ENCODE data around the gene TNMD. TPM values are rescaled to one million over a fixed set of nuclear protein-coding genes. Genes with fewer than 3 reads are reported as not detected.
"Not testable (repeated sequence)": the region's sequence is repeated elsewhere in the genome, so short reads cannot be mapped to it uniquely, and the experiment has no call there.

Gene TNMD
- total RNA-seq: 1 to 10 TPM in 2 of 4 donors, under 1 TPM in 2; 0.84 to 1.8 (median 0.99) TPM

DNA sequence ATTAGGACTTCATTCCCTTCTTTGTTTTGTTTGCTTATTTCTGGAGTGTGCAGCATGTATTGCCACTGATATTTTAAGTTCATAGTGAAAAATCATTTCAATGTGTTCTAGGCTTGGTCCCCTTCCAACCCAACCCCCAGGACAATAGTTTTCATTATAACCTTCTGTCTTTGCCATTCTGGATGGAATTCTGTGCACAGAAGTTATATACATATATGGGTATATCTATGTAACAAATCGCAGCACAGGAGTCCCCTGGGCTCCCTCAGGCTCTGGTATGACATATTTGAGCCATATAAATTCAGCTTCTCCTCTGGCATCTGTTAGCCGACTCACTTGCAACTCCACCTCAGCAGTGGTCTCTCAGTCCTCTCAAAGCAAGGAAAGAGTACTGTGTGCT lies at the start of gene TNMD:
TNMD (plus strand) TSS at position 326 of the 400 bp plus-strand sequence. CDS start 83 bp downstream, outside the sequence.
- 49 to 50% methylated on average over 2 of the region's 2 CpGs for WGBS, 2 donors
- TF ChIP-seq POLR2A (IDR thresholded peaks at IDR 0.05) (no peak), CTCF (IDR thresholded peaks at IDR 0.05) (no peak)
- H3K4me3 ChIP-seq (ENCODE audit: low read depth, poor library complexity, severe bottlenecking): no peak within 1 kb of the TSS
- intact Hi-C loops (cut with DNase I; ENCODE audit: low total_unique reads): no loop called here
- DNase-seq (ENCODE audit: low spot score in 2 of 2): no peak

DNA sequence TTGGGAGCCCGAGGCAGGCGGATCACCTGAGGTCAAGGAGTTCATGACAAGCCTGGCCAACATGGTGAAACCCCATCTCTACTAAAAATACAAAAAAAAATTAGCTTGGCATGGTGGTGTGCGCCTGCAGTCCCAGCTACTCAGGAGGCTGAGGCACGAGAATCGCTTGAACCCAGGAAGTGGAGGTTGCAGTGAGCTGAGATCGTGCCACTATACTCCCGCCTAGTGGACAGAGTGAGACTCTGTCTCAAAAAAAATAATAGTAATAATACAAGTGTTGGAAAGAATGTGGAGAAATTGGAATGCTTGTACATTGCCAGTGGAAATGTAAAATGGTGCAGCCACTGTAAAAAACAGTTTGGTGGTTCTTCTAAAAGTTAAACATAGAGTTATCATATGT lies 19.2 kb upstream of the TNMD start:
- WGBS, 2 donors: 77 to 96% methylated on average over 7 of the region's 7 CpGs
- intact Hi-C loops (cut with DNase I; ENCODE audit: low total_unique reads); H3K4me3 ChIP-seq (ENCODE audit: low read depth, poor library complexity, severe bottlenecking); DNase-seq (ENCODE audit: low spot score in 2 of 2): not testable (repeated sequence)

- WGBS, 2 donors: 51 to 69% methylated on average over 2 of the region's 2 CpGs
- intact Hi-C loops (cut with DNase I; ENCODE audit: low total_unique reads): no loop called here
Measured at GRCh38 chrX:100586747-100587146, 2.0 kb downstream of the TNMD start.

DNA sequence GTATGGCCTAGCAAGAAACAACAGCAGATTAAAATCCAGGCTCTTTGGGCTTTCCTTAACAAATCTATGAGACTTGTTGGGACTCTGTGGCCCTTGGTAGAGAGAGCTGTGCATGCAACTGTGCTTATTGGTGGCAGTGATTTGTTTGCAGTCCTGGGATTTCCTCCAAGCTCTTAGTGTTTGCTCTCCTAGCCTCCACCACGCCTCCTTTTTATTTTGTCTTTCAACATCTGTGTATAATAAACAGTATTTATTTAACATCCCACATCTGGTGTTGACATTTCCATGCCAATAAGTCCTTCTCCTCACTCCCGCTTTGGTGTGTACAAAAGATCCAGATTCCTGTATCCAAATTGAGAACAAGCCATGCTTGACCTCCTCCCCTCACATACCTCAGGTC lies 3.1 kb downstream of the TNMD start:
- 42 to 46% methylated on average over 2 of the region's 2 CpGs for WGBS, 2 donors
- no peak for DNase-seq (ENCODE audit: low spot score in 2 of 2)
- no peak for TF ChIP-seq POLR2A (IDR thresholded peaks at IDR 0.05)
- no peak for TF ChIP-seq CTCF (IDR thresholded peaks at IDR 0.05)
- H3K4me3 ChIP-seq (ENCODE audit: low read depth, poor library complexity, severe bottlenecking): no peak overlapping the region
- intact Hi-C loops (cut with DNase I; ENCODE audit: low total_unique reads): no loop called here

More at GRCh38 chrX:100586747-100587146, 2.0 kb downstream of the TNMD start:
- no peak overlapping the region for H3K4me3 ChIP-seq (ENCODE audit: low read depth, poor library complexity, severe bottlenecking)
- DNase-seq (ENCODE audit: low spot score in 2 of 2): no peak
- TF ChIP-seq CTCF (IDR thresholded peaks at IDR 0.05): no peak
- no peak for TF ChIP-seq POLR2A (IDR thresholded peaks at IDR 0.05)

GRCh38 chrX:100591256-100592051 lies 6.7 kb downstream of the TNMD start:
- WGBS, 2 donors: 65 to 84% methylated on average over 5 of the region's 5 CpGs
- no peak for DNase-seq (ENCODE audit: low spot score in 2 of 2)
- intact Hi-C loops (cut with DNase I; ENCODE audit: low total_unique reads): no loop called here

More at GRCh38 chrX:100591256-100592051, 6.7 kb downstream of the TNMD start:
- no peak for TF ChIP-seq CTCF (IDR thresholded peaks at IDR 0.05)
- no peak for TF ChIP-seq POLR2A (IDR thresholded peaks at IDR 0.05)
- no peak overlapping the region for H3K4me3 ChIP-seq (ENCODE audit: low read depth, poor library complexity, severe bottlenecking)
